HL-60 (cell line): ENCODE data around the gene ZC3H12D.

Source experiments
- DNase-seq, 2 experiments: peaks; one replicate each; pipeline ENCODE4 v3.0.0-alpha.2; 2010 to 2020; ENCODE audit warnings: low read depth in 1 of 2, low spot score in 1 of 2
- H3K27ac ChIP-seq: fragments of 250-450 bp; sonication (Bioruptor Pico); replicated peaks from 2 replicates; pipeline ENCODE4 v1.5.1; 2020; ENCODE audit warnings: mild to moderate bottlenecking, moderate library complexity
- H3K27me3 ChIP-seq: fragments of 250-450 bp; sonication (Bioruptor Pico); 2 replicates; pipeline ENCODE4 v1.5.1; 2021; ENCODE audit warnings: mild to moderate bottlenecking, moderate library complexity; ENCODE audit not compliant: insufficient read depth, poor library complexity, severe bottlenecking
- H3K4me3 ChIP-seq: replicated peaks from 2 replicates; pipeline ENCODE4 v1.5.1; 2011; ENCODE audit warnings: mild to moderate bottlenecking, control low read depth, low read length; ENCODE audit not compliant: insufficient read depth
- GABPA ChIP-seq: IDR thresholded peaks from 2 replicates; pipeline ENCODE4 v1.6.1; 2012; ENCODE audit warnings: low read depth
- POLR2AphosphoS5 ChIP-seq: IDR thresholded peaks from 2 replicates; pipeline ENCODE4 v1.6.1; 2012; ENCODE audit warnings: low read depth
- SPI1 ChIP-seq: IDR thresholded peaks from 2 replicates; pipeline ENCODE4 v1.6.1; 2012; ENCODE audit warnings: low read depth, mild to moderate bottlenecking, borderline replicate concordance
- TF ChIP-seq, protein P1 (sequence below): IDR thresholded peaks from one replicate; pipeline ENCODE4 v1.5.1; 2011; ENCODE audit warnings: low read length, control low read depth, inconsistent platforms; ENCODE audit not compliant: insufficient read depth
- TF ChIP-seq, protein P2 (sequence below): IDR thresholded peaks from 2 replicates; pipeline ENCODE4 v1.6.1; 2012; ENCODE audit warnings: low read depth; ENCODE audit not compliant: insufficient replicate concordance

Gene ZC3H12D

DNA sequence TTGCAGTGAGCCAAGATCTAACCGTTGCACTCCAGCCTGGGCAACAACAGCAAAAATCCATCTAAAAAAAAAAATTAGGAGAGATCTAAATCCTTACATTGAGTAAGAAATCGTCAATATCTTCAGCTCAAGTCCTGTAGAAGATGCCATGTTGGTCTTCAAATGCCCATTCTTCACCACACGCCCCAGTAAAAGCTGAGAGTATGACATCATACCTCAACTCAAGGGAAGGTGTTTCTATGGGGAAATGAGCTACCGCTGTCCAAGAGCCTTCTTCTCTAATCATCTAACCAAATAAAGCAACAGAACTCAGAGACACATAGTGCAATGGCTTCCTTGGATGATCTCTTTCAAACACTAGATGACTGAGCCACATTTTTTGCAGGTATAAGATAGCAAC lies 2.5 kb upstream of the ZC3H12D start:
- Histone ChIP-seq H3K27me3 (no peaks in the 10 kb centered on the region), H3K4me3 (no peak overlapping the region), H3K27ac (no peak overlapping the region)
- DNase-seq = no peak
- TF ChIP-seq, protein P1, sequence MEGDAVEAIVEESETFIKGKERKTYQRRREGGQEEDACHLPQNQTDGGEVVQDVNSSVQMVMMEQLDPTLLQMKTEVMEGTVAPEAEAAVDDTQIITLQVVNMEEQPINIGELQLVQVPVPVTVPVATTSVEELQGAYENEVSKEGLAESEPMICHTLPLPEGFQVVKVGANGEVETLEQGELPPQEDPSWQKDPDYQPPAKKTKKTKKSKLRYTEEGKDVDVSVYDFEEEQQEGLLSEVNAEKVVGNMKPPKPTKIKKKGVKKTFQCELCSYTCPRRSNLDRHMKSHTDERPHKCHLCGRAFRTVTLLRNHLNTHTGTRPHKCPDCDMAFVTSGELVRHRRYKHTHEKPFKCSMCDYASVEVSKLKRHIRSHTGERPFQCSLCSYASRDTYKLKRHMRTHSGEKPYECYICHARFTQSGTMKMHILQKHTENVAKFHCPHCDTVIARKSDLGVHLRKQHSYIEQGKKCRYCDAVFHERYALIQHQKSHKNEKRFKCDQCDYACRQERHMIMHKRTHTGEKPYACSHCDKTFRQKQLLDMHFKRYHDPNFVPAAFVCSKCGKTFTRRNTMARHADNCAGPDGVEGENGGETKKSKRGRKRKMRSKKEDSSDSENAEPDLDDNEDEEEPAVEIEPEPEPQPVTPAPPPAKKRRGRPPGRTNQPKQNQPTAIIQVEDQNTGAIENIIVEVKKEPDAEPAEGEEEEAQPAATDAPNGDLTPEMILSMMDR = no peak
- no peak for TF ChIP-seq GABPA
- TF ChIP-seq SPI1 = no peak
- no peak for TF ChIP-seq POLR2AphosphoS5
- TF ChIP-seq, protein P2, sequence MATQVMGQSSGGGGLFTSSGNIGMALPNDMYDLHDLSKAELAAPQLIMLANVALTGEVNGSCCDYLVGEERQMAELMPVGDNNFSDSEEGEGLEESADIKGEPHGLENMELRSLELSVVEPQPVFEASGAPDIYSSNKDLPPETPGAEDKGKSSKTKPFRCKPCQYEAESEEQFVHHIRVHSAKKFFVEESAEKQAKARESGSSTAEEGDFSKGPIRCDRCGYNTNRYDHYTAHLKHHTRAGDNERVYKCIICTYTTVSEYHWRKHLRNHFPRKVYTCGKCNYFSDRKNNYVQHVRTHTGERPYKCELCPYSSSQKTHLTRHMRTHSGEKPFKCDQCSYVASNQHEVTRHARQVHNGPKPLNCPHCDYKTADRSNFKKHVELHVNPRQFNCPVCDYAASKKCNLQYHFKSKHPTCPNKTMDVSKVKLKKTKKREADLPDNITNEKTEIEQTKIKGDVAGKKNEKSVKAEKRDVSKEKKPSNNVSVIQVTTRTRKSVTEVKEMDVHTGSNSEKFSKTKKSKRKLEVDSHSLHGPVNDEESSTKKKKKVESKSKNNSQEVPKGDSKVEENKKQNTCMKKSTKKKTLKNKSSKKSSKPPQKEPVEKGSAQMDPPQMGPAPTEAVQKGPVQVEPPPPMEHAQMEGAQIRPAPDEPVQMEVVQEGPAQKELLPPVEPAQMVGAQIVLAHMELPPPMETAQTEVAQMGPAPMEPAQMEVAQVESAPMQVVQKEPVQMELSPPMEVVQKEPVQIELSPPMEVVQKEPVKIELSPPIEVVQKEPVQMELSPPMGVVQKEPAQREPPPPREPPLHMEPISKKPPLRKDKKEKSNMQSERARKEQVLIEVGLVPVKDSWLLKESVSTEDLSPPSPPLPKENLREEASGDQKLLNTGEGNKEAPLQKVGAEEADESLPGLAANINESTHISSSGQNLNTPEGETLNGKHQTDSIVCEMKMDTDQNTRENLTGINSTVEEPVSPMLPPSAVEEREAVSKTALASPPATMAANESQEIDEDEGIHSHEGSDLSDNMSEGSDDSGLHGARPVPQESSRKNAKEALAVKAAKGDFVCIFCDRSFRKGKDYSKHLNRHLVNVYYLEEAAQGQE = no peak

DNA sequence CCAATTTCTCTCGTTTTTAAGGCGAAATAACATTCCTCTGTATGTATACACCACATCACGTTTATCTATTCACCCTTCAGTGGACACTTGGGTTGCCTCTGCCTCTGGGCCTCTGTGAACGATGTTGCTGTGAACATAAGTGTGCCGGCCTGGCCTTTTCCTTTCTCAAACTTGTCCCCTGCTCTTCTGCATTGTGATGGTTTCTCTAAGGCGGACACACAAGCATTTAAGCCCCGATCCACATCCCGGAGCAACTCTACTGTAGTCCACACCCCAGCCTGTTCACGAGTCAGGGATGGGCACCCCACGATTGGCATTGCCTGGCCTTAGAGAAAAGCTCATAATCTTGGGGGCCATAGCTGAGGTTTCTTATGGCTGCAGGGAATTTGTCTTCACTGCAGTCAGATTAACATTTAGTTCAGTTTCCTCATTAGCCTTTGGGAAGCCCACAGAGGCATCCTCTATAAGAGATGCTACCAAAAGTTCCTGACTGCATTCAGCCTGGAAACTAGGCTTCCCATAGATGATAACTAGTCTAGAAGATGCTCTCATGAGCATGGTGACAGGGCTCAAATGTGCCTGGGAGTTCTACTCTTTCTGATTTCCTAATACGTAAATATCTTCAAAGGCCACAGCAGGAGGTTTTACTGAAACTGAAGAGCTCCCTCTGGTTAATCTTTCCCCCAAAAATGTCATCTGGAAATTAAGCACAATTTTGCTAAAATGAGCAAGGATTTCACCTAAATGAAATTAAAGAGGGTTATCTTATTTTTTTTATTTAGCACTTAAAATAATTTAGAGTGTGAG lies 762 bp downstream of the ZC3H12D start:
- no peak for DNase-seq
- H3K27ac ChIP-seq = peak overlapping the region; percentile 99
- H3K4me3 ChIP-seq = peak overlapping the region; percentile 33
- TF ChIP-seq, protein P2 = no peak
- TF ChIP-seq GABPA = no peak
- TF ChIP-seq, protein P1 = no peak
- TF ChIP-seq POLR2AphosphoS5 = no peak
- TF ChIP-seq SPI1 = no peak
- no peaks in the 10 kb centered on the region for H3K27me3 ChIP-seq

GRCh38 chr6:149483334-149483725 lies 1.5 kb downstream of the ZC3H12D start:
- TF ChIP-seq SPI1 (no peak), GABPA (no peak)
- TF ChIP-seq, protein P1 = no peak
- peak in 1 of 2 experiments; percentile 51 for DNase-seq
- Histone ChIP-seq H3K4me3 (peak overlapping the region; percentile 33; the same call in 1 of the 2 replicates), H3K27ac (peak overlapping the region; percentile 99), H3K27me3 (no peaks in the 10 kb centered on the region)
